ENCODE results near the gene UPK2. TPM values are rescaled to one million over a fixed set of nuclear protein-coding genes. Genes with fewer than 3 reads are reported as not detected.

The UPK2 gene
- total and polyA plus RNA-seq, 2 donors (not counting 3 experiments of a cell fraction or from before 2014, with no cell fraction given) = 0.11 TPM; not detected in 1

GRCh38 chr11:118939404-118939915, 16.6 kb upstream of the UPK2 start:
- Histone ChIP-seq H3K27me3 (ENCODE audit: control insufficient read depth in 2 of 2, insufficient read depth in 2 of 2, low read length in 2 of 2) (no peaks in the 10 kb centered on the region), H3K9me3 (replicated peaks; ENCODE audit: control insufficient read depth, insufficient read depth, low read length) (no peaks in the 10 kb centered on the region), H3K36me3 (ENCODE audit: control insufficient read depth in 2 of 2, extremely low read depth in 1 of 2, insufficient read depth in 2 of 2, low read length in 2 of 2) (no peaks in the 10 kb centered on the region), H3K79me2 (ENCODE audit: control insufficient read depth, insufficient read depth, low read length) (no peaks in the 10 kb centered on the region), H3K27ac (ENCODE audit: insufficient read depth, low read depth, low read length) (no peak overlapping the region), H4K20me1 (replicated peaks; ENCODE audit: control insufficient read depth, extremely low read depth, insufficient read depth, low read length) (no peaks in the 10 kb centered on the region), H2AFZ (ENCODE audit: low read depth, low read length) (no peak overlapping the region), H3K9ac (replicated peaks; ENCODE audit: extremely low read depth, insufficient read depth, low read length) (no peak overlapping the region), H3K4me2 (ENCODE audit: insufficient read depth, low read length) (no peak overlapping the region), H3K9me1 (replicated peaks; ENCODE audit: control insufficient read depth, extremely low read depth, insufficient read depth, low read length) (no peaks in the 10 kb centered on the region), H3K4me3 (replicated peaks in 1 of 3; ENCODE audit: insufficient read depth in 1 of 3, low read depth in 1 of 3, low read length in 3 of 3) (no peak overlapping the region), H3K4me1 (ENCODE audit: control insufficient read depth, extremely low read depth, insufficient read depth, low read length) (peaks cover 7% of the 10 kb centered on the region)
- FAIRE-seq (no peak), DNase-seq (ENCODE audit: low read depth, low spot score) (no peak)
- intact Hi-C loops (cut with micrococcal nuclease) = no loop called here
- TF ChIP-seq JUN (IDR thresholded peaks at IDR 0.05; ENCODE audit: borderline replicate concordance, insufficient read depth, insufficient read length, low read depth) (no peak), MYC (IDR thresholded peaks at IDR 0.05; ENCODE audit: low read depth, low read length) (no peak), FOS (IDR thresholded peaks at IDR 0.05; ENCODE audit: borderline replicate concordance, insufficient read depth, low read length) (no peak), CTCF (IDR thresholded peaks at IDR 0.05; ENCODE audit: extremely low read depth in 1 of 2, insufficient read depth in 1 of 2, low read depth in 1 of 2, low read length in 2 of 2) (no peak), POLR2A (IDR thresholded peaks at IDR 0.05; ENCODE audit: low read depth, low read length) (no peak), MAX (IDR thresholded peaks at IDR 0.05; ENCODE audit: insufficient read depth, insufficient read length) (no peak), EZH2 (IDR thresholded peaks at IDR 0.05; ENCODE audit: borderline replicate concordance, low read depth, low read length, severe bottlenecking) (no peak), POLR2AphosphoS5 (IDR thresholded peaks at IDR 0.05; ENCODE audit: insufficient read depth, low read depth, low read length) (no peak), GATA2 (IDR thresholded peaks at IDR 0.05; ENCODE audit: insufficient read depth, insufficient read length, low read depth, low read length) (no peak)
- dilution Hi-C loops (cut with MboI; ENCODE audit: extremely low pct_ligation_motif_present, low sequenced_read_pairs) = no loop called here
- POLR2A ChIA-PET = no interaction called here
- CTCF ChIA-PET = interaction anchor here (0.7 to 1.3 kb wide), 4 partner anchors 9 to 17 kb away, joined by 3 to 6 read pairs (median 4); partner anchors contain the start of genes BCL9L and UPK2
- BruUV-seq (replicated peaks) = no TSS peak
